Measurements from ENCODE around the gene NUDT3. TPM values are rescaled to one million over a fixed set of nuclear protein-coding genes. Genes with fewer than 3 reads are reported as not detected.

Gene NUDT3
- total RNA-seq, 1 donor from 2014 or later = 16.6 TPM

DNA sequence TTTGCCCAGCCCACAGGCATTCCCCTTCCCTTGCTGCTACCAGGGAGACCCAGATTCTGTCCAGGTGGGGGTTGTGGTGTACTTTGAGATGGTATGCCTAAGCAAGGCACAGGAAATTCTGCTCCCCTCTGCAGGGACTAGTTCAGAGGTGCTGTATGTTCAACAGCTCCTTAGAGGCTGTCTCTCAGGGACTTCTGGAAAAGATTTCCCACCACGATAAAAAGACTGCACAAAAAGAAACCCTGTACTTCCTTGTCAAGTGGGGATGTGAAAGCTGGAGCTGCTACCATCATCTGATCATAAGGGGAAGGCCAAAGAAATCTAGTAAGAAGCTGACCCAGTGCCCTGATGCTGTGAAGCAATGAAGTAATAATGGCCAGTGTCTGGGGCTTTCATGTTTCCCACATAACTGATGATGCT lies 92.1 kb downstream of the NUDT3 start:
- DNase-seq (ENCODE audit: low spot score) = no peak

DNA sequence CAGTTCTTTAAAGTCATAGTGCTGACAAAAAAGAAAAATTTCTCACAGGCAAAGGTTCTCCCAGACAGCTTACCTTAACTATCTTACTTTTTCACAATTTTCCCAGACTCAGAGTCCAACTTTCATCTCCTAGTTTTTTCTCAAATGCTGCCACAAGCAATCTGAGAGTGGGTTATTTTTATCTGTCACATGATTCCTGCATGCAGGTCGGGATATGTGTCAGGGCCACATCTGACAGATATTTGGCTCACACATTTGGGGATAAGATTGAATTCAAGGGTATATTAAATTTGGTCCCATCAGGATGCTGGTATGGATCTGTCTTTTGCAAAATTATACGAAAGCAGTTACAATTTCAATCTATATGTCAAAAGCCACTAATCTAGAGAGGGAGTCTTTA lies 93.5 kb downstream of the NUDT3 start:
- ATAC-seq (no peak), DNase-seq (ENCODE audit: low spot score) (no peak)

More for the DNA sequence above, 92.1 kb downstream of the NUDT3 start:
- peak; percentile 30 for ATAC-seq

DNA sequence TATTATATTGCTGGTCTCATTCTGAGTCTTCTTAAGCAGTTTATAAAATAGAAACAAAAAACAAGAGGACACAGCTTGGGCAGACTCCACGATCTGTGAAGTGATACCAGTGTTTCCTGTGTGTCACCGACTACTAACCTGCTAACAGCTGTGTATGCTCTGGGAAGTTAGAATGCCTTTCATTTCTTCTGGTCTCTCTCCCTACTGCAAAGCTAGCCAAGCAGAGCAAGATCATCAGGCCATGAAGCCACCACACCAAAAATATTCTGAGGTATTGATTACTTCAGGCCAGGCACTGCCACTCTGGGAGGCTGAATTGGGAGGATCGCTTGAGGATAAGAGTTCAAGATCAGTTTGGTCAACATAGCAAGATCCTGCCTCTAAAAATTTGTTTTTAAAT lies 96.7 kb downstream of the NUDT3 start:
- DNase-seq (ENCODE audit: low spot score) = no peak
- no peak for ATAC-seq

DNA sequence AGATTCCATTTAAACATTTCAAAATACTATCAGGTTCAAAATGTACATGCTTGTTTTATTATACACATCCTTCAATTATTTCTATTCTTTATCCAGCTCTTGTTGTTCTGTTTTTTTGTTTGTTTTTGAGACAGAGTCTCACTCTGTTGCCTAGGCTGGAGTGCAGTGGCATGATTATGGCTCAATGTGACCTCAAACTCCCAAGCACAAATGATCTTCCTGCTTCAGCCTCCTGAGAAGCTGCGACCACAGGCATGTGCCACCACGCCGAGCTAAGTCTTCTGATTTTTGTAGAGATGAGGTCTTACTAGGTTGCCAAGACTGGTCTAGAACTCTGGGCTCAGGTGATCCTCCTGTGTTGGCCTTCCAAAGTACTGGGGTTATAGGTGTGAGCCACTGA lies 99.5 kb downstream of the NUDT3 start:
- ATAC-seq (no peak), DNase-seq (ENCODE audit: low spot score) (no peak)

DNA sequence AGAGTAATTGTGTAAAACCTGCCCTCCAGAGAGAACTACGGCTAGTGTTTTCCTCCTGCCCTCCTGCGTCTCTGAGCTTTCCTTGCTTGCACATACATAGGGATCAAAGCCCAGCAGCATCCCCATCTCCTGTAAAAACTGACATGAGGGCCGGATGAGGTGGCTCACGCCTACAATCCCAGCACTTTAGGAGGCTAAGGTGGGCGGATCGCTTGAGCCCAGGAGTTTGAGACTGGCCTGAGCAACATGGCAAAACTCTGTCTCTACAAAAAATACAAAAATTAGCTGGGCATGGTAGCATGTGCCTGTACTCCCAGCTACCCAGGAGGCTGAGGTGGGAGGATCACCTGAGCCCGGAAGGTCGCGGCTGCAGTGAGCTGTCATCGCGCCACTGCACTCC lies 103.3 kb downstream of the NUDT3 start:
- DNase-seq (ENCODE audit: low spot score) = no peak
- ATAC-seq = no peak

DNA sequence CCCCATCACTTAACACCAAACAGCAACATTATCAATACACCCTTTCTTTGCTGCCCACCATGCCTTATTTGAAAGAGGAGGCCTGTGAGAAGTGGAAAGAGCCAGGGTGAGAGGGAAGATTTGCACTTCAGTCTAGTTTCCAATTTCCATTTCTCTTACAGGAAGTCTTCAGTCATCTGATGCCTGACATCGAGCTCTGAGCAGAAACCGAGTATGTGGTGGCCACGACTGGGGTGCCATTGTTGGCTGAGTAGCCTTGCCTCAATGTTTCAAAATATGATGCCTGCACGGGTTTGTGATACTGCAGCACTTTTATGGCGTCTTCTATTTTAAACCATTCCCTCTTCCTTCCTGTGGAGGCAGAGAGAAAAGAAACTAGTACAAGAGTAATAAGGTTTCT lies 103.9 kb downstream of the NUDT3 start:
- ATAC-seq (no peak), DNase-seq (ENCODE audit: low spot score) (no peak)

DNA sequence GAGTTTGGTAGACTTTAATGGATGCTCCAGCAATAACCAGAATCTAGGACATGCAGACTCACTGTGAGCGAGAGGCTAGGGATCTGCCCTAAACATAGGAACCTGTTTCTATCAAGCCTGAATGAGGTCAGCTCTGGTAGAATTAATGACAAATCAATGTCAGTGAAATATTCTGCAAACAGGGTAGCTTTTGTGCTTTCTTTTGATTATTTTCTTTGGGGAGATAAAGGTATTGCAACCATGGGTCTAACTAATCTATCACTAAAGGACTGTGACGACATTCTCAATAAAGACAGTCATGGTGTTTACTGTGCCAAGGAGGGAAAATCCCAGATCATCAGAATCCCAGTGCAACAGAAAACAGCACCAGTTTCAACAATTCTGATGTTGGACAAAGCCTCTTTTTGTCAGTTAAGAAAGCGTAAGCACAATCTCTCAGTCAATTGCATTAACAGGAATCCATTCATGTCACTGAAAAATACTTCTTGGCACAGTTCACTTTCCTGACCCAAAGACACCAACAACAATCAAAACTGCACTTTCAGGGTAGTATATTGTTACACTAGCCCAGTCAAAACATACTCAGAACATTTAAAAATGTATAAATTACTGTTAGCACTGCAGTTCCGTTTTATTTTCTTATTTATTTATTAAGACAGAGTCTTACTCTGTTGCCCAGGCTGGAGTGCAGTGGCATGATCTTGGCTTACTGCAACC lies 106.9 kb downstream of the NUDT3 start:
- ATAC-seq (no peak), DNase-seq (ENCODE audit: low spot score) (no peak)

DNA sequence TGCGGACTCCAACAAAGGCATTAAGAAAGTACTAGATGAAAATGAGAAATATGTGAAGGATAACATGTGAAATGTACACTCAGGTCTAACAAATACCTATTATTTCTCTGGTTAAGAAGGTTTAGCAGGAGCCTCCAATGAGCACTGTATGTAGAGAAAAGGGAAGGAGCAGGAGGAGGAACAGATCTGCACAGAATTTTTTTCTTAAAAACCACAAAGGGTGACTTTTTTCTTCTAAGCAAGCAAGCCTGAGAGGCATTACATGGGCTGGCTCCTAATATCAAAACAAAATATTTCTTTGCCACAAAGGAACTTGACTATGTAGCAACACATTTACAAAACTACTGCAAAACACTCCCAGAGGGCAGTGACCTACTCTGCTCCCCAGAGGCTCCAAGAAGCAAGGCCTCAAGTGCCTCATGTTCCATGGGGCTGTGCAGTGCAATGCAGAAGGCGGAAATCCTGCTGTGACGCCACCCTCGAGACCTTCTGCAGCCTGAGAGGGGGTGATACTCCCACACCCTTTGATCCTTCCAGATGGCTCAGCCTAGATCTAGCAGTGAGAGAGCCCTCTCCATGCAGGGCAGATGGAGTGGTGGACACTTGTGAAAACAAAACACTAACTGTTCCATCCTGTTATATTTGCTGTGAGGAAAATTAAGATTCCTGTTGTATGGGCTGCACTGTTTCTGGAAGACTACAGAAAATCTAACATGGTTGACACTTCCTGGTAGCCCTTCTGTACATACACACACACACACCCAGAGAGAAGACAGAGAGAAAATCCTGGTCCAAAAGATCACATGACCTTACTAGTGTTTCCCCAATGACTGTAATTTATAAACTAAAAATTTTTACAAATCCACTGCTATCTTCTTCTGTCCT lies 107.7 kb downstream of the NUDT3 start:
- peak; percentile 68 for ATAC-seq
- DNase-seq (ENCODE audit: low spot score) = peak; percentile 53

DNA sequence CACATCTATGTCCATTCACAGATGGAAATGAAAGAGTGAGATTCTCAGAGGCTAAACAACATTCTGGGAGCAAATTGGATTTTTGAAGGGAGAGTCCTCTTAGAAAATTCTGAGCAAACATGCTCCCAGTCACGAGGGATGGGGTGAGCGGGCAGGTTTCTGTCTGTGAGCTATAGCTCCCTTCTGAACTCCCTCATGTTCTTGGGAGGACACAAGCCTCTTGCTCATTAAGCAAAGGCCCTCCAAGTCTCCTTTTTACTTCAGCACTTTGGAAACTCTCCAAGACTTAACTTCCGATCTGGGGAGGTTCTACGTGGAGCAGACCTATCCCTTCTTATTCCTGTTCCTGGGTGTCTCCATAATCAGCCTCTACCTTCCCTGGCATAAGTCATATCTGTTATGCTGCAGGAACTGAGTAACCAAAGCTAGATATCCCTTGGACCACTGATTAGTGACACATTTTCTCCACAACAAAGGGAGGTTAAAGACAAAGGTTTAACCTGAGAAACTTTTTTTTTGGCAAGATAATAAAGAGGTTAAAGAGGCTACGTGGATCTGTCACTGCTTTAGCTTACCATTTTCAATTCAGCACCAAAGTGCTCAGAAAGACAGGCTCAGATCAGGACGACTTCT lies 110.7 kb downstream of the NUDT3 start:
- ATAC-seq = no peak
- no peak for DNase-seq (ENCODE audit: low spot score)

DNA sequence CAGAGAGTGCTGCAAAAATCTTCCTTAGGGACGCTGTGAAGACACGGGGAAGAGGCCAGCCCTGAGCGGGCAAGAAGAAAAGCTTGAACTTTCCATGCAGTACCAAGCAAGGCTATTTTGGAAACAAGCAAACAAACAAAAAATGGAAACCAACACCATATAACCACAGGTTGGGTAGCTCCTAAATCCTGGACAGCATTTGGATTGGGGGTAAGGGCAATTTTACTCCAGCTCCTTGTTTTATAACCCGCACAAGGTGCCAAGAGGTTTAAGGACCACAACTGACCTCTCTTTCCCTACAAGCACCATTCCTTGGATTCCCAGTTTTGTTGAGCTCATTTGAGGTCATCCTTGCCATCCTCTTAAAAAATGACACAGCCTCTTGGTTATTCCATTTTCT lies 112.3 kb downstream of the NUDT3 start:
- DNase-seq (ENCODE audit: low spot score) (no peak), ATAC-seq (no peak)

DNA sequence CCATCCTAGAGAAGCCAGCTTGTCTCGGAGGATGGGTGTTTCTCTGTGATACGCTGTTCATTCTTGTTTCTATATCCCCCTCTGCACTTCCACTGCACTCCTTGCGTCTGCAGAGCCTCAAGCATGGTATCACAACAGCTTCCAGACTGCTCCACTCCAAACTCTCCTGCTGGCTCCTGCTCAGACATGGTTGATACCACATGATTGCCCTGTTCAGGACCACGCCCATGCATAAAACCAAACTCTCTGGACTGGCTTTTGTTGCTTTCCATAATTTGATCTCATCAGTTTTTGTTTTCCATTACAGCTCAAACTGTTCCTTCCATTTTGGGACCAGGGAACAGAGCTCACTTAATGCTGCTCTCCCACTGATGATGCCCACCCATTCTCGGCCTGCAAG lies 113.6 kb downstream of the NUDT3 start:
- ATAC-seq (no peak), DNase-seq (ENCODE audit: low spot score) (no peak)

DNA sequence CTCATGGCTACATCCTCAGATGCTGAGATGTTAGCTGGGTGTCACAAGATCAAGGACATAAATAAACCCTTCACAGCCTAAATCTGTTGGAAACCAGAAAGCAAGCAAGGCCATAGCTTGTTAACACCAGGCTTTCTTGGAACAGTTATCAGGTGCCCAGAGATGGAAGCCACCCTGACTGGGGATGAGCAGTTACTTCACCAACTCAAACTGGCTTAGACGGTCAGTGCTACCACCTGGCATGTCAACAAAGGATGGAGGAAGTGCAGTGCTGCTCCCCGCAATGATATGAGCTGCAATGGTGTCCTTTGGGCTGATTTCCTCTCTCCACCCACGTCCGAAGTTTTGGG lies 114.7 kb downstream of the NUDT3 start:
- ATAC-seq (no peak), DNase-seq (ENCODE audit: low spot score) (no peak)

DNA sequence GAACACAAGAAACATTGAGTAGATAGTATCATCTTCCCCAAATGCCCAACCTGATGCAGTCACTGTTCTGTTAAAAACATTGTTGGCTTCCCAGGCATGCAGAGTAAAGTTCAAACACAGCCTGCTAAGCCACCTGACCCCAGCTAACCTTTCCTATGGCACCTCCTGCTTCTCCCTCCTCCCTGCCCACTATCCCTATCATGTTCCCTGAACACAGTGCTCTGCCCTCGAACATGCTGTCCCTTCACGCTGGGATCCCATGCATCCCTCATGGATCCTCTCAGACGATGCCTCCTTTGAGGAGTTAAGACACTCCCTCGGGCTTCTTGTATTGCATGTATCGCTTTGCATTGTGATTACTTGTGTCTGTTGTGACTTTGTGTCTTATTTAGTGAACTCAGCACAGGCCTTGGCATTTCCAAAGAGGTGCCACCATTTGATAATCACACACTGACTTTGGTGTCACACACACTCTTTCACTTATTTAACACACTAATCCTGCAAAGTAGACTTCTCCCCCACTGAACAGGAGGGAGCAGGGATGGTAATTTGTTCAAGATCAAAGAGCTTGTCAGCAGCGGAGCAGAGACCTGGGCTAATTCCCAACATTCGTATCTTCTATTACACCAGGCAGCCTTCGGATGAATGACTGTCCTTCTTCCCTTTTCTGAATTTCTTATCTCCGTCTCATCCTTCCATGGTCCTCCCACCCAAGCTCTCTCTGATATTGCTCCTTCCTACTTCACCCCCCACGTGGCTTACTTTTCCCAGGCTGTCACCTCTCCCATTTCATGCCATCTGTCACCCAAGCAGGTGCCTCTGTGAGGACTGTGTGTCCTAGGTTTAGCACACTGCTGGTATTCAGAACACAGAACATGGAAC lies 115.3 kb downstream of the NUDT3 start:
- DNase-seq (ENCODE audit: low spot score) (no peak), ATAC-seq (peak; percentile 90)

DNA sequence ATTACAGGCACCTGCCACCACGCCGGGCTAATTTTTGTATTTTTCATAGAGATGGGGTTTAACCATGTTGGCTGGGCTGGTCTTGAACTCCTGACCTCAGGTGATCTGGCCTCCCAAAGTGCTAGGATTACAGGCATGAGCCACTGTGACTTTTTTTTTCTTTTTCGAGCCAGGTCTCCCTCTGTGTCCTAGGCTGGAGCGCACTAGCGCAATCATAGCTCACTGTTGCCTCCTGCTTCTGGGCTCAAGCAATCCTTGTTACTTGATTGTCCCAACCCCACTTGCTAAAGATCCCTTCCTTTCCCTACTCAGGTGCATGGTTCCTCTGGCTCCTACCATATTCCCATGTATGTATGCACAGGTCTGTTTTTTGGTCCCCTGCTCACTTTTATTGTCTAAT lies 116.3 kb downstream of the NUDT3 start:
- DNase-seq (ENCODE audit: low spot score) (no peak), ATAC-seq (no peak)

DNA sequence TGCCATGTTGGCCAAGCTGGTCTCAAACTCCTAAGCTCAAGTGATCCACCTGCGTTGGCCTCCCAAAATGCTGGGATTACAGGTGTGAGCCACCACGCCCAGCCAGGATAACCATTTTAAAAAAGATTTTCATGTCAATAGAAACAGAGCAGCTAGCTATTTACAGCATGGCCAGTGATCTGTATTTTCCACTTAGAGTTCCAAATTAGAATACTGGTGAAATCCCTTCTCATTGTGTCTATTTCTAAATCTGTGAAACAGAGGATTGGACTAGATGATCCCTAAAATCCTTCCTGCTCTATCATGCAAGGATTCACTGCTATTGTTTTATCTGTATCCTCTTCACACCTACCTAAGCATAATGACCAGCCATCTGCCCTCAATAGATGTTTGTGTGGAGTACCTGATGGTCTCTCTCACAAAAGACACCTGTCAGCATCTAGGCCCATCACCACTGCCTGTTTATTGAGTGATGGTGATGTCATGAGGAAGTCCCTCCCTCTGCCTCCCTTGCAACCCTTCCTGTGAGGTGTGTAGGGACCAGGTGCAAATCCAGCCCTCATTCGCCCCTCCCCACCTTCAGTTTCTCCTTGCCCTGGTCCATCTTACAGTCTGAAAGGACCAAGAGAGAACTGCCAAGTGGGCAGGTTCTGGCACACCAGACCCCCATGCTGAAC lies 117.2 kb downstream of the NUDT3 start:
- no peak for DNase-seq (ENCODE audit: low spot score)
- no peak for ATAC-seq

DNA sequence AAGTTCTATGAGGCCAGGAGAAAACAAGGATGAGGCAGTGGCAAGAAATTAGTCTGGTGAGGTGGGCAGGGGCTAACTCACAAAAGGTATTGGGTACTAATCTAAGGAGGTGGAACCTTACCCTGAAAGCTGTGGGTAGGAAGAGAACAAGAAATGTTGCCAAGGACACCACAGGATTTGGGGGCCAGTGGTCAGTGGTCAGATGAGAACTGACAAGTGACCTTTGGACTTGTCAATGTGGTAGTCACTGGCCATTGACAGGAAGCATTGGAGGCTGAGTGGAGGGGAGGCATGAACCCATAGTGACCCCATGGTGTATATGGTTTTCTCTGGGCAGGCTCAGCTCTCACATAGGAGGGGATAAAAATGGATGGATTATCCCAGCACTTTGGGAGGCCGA lies 118.3 kb downstream of the NUDT3 start:
- DNase-seq (ENCODE audit: low spot score) (no peak), ATAC-seq (no peak)

DNA sequence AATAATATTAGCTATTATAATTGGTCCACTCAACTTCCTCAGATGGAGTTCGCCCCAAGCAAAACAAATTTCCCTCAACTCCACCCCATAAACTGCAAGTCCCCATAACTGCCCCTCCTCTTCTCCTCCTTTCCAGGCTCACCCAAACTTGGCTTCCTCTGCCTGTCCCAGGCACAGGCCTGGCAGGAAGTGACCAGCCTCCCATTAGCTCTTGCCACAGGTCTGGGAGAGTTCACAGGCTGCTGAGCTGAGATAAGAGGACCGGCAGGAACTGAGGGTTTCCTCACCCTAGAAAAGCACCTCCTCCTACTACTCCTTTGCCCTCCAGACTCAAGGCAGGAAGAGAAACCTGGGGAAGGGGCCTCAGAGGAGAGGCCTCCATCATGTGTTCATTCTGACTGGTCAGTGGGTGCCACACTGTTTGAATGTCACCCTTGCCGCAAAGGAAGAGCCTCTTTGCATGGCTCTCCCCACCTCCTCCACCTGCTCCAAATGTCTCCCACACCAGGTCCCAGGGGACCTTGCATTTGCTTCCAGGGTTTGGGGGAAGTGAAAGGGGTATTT lies 119.1 kb downstream of the NUDT3 start:
- DNase-seq (ENCODE audit: low spot score) (no peak), ATAC-seq (peak; percentile 63)

DNA sequence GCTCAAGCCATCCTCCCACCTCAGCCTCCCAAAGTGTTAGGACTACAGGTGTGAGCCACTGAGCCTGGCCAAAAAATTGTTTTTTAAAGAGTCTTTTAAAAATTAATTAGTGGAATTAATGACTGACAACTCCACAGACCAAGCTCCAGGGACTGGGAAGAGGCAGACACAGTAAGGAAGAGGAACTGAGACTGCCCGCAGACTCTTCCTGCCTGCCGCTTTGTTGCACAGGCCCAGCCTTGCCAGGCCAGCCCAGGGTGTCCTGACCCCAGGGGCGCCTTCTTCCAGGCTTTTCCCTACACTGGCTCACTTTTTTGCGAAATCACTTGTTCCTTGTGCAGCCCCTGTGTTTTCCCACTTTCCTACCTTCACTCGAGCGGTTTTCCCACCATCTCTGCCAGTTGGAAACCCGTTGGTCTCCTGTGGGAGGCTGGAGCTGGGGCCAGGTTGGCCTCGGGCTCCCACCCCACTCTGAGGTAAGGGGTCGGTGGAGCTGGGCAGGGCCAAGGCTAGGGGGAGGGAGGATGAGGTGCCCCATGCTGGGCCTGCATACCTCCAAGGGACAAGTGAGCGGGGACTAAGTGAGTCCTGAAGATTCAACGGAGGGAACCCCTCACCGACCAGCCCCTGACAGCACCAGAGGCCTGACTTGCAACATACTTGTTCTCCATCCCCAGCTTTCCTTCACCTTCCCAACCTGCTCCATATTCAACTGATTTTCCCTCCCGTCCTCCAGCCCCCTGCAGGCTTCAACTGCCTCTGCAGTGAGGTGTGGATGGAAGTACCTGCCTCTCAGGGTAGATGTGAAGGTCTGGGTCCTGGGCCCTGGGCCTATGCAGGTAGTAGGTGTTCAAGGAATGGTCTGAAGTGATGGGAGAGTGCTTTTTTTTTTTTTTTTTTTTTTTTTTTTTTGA lies 120.2 kb downstream of the NUDT3 start:
- ATAC-seq = peak; percentile 40
- no peak for DNase-seq (ENCODE audit: low spot score)

All from left lobe of liver (tissue), 2 donors.